PC-9 (cell line): ENCODE data around the gene SARNP.
"Not testable (repeated sequence)": the region's sequence is repeated elsewhere in the genome, so short reads cannot be mapped to it uniquely, and the experiment has no call there.

ENCODE experiments used
- CTCF ChIP-seq: fragments of 200-600 bp; sonication (generic); conservative IDR thresholded peaks from 2 replicates; pipeline ENCODE4 v1.6.1; 2017; ENCODE audit warnings: mixed run types, antibody characterized with exemption, mild to moderate bottlenecking, moderate library complexity
- EZH2 ChIP-seq: fragments of 200-600 bp; sonication (generic); IDR thresholded peaks from 2 replicates; pipeline ENCODE4 v1.8.0; 2017; ENCODE audit warnings: antibody characterized with exemption, low read depth

GRCh38 chr12:55758575-55758974 is 58.9 kb downstream of the SARNP start:
- TF ChIP-seq EZH2, CTCF: not testable (repeated sequence)
